Liver (tissue), 9 donors: Measurements from ENCODE around the gene HOOK2. TPM values are rescaled to one million over a fixed set of nuclear protein-coding genes. Genes with fewer than 3 reads are reported as not detected.

Experiments used
- DNase-seq: peaks from one replicate; pipeline ENCODE4 v3.0.0-alpha.2; 2017; ENCODE audit warnings: low spot score
- H3K27ac ChIP-seq, 2 donors: one replicate each; pipeline ENCODE4 v1.7.0; 2013; ENCODE audit warnings: inconsistent platforms in 2 of 2, low read length in 2 of 2, control low read depth in 1 of 2, low read depth in 1 of 2, mild to moderate bottlenecking in 1 of 2
- H3K27me3 ChIP-seq, 4 donors: one replicate each; pipeline versions ENCODE4 v1.6.1 to v1.7.0; 2013; ENCODE audit warnings: low read length in 3 of 4, inconsistent platforms in 1 of 4, mild to moderate bottlenecking in 1 of 4, moderate library complexity in 1 of 4; ENCODE audit not compliant: control insufficient read depth in 4 of 4, insufficient read depth in 4 of 4
- H3K36me3 ChIP-seq, 4 donors: one replicate each; pipeline versions ENCODE4 v1.6.1 to v1.7.0; 2013; ENCODE audit warnings: low read length in 3 of 4, mild to moderate bottlenecking in 3 of 4, low read depth in 1 of 4, moderate library complexity in 1 of 4; ENCODE audit not compliant: control insufficient read depth in 4 of 4, insufficient read depth in 3 of 4
- H3K4me1 ChIP-seq, 4 donors: one replicate each; pipeline versions ENCODE4 v1.6.1 to v1.7.0; 2013; ENCODE audit warnings: low read length in 3 of 4, mild to moderate bottlenecking in 3 of 4, moderate library complexity in 1 of 4; ENCODE audit not compliant: control insufficient read depth in 4 of 4, insufficient read depth in 4 of 4
- H3K4me3 ChIP-seq, 3 donors: one replicate each; pipeline versions ENCODE4 v1.6.1 to v1.7.0; 2013; ENCODE audit warnings: low read length in 3 of 3, control low read depth in 1 of 3, low read depth in 1 of 3, mild to moderate bottlenecking in 1 of 3
- H3K9ac ChIP-seq, 2 donors: one replicate each; pipeline ENCODE4 v1.7.0; 2013; ENCODE audit warnings: low read length in 2 of 2, mild to moderate bottlenecking in 2 of 2, moderate library complexity in 2 of 2, control low read depth in 1 of 2, low read depth in 1 of 2
- H3K9me3 ChIP-seq, 4 donors: one replicate each; pipeline versions ENCODE4 v1.6.1 to v1.7.0; 2013; ENCODE audit warnings: low read length in 3 of 4; ENCODE audit not compliant: control insufficient read depth in 4 of 4
- ATF3 ChIP-seq: IDR thresholded peaks from 2 replicates; pipeline ENCODE4 v1.6.1; 2016; ENCODE audit warnings: antibody characterized with exemption
- CTCF ChIP-seq: fragments of 150-350 bp; IDR thresholded peaks from 2 replicates; pipeline ENCODE4 v1.5.1; 2017; ENCODE audit warnings: improper control_type of control experiment, low read depth, low read length; ENCODE audit not compliant: missing input control
- EGR1 ChIP-seq, 2 donors: IDR thresholded peaks; 2 replicates each; pipeline ENCODE4 v1.6.1; 2016 to 2018; ENCODE audit warnings: antibody characterized with exemption in 2 of 2, low read depth in 2 of 2
- FOXA1 ChIP-seq: IDR thresholded peaks from 2 replicates; pipeline ENCODE4 v1.6.1; 2016; ENCODE audit warnings: antibody characterized with exemption
- FOXA2 ChIP-seq: IDR thresholded peaks from 2 replicates; pipeline ENCODE4 v1.6.1; 2016; ENCODE audit warnings: antibody characterized with exemption
- GABPA ChIP-seq, 2 donors: IDR thresholded peaks in 1 of 2; conservative IDR thresholded peaks in 1 of 2; 2 replicates each; pipeline ENCODE4 v1.6.1; 2016; ENCODE audit warnings: antibody characterized with exemption in 2 of 2, mild to moderate bottlenecking in 1 of 2, moderate library complexity in 1 of 2
- HNF4A ChIP-seq, 2 donors: conservative IDR thresholded peaks; 2 replicates each; pipeline ENCODE4 v1.6.1; 2016; ENCODE audit warnings: antibody characterized with exemption in 2 of 2, mild to moderate bottlenecking in 2 of 2
- HNF4G ChIP-seq: IDR thresholded peaks from 2 replicates; pipeline ENCODE4 v1.6.1; 2016; ENCODE audit warnings: antibody characterized with exemption
- JUND ChIP-seq, 2 donors: IDR thresholded peaks; 2 replicates each; pipeline ENCODE4 v1.6.1; 2016; ENCODE audit warnings: antibody characterized with exemption in 2 of 2
- MAX ChIP-seq: IDR thresholded peaks from 2 replicates; pipeline ENCODE4 v1.6.1; 2016; ENCODE audit warnings: antibody characterized with exemption
- NR2F2 ChIP-seq: IDR thresholded peaks from 2 replicates; pipeline ENCODE4 v1.6.1; 2016; ENCODE audit warnings: antibody characterized with exemption
- RAD21 ChIP-seq, 2 donors: IDR thresholded peaks; 2 replicates each; pipeline ENCODE4 v1.6.1; 2016; ENCODE audit warnings: antibody characterized with exemption in 2 of 2, mild to moderate bottlenecking in 2 of 2
- RXRA ChIP-seq, 2 donors: IDR thresholded peaks; 2 replicates each; pipeline ENCODE4 v1.6.1; 2017 to 2018; ENCODE audit warnings: antibody characterized with exemption in 2 of 2, mild to moderate bottlenecking in 1 of 2
- SP1 ChIP-seq: IDR thresholded peaks from 2 replicates; pipeline ENCODE4 v1.6.1; 2018; ENCODE audit warnings: antibody characterized with exemption, mild to moderate bottlenecking
- TAF1 ChIP-seq: conservative IDR thresholded peaks from 2 replicates; pipeline ENCODE4 v1.6.1; 2016; ENCODE audit warnings: antibody characterized with exemption, mild to moderate bottlenecking
- YY1 ChIP-seq: IDR thresholded peaks from 2 replicates; pipeline ENCODE4 v1.6.1; 2016; ENCODE audit warnings: antibody characterized with exemption, mild to moderate bottlenecking
- ZBTB33 ChIP-seq: IDR thresholded peaks from 2 replicates; pipeline ENCODE4 v1.6.1; 2016; ENCODE audit warnings: antibody characterized with exemption
- WGBS: extraction: QIAGEN DNeasy Blood & Tissue Kit; methylation state at CpG from one replicate; pipeline ENCODE4 v1.1.7; 2013; 5-methylcytosine and 5-hydroxymethylcytosine counted together
- polyA plus RNA-seq, 2 donors: library from polyadenylated mRNA; stranded (reverse) in 1 of 2; unstranded in 1 of 2; fragments of 200-250 nt in 1 of 2; fragments of >200 nt in 1 of 2; fragmentation: Nextera tagmentation in 1 of 2; extraction: Ambion mirVana in 1 of 2; gene quantifications; one replicate each; pipeline versions ENCODE4 v1.2.1 to v1.2.3, GENCODE V29; 2013 to 2015
- total RNA-seq, 2 donors: library from RNA; depleted of rRNA; stranded (reverse); fragments of >200 nt; gene quantifications; one replicate each; pipeline ENCODE4 v1.2.3, GENCODE V29; 2014
- donor health status: healthy.
- donor health status: healthy.
- donor health status: healthy.
- donor health status: healthy.
- donor health status: healthy.

Gene HOOK2
- total and polyA plus RNA-seq, 4 donors: 11.3 to 36.4 (median 15.0) TPM

DNA sequence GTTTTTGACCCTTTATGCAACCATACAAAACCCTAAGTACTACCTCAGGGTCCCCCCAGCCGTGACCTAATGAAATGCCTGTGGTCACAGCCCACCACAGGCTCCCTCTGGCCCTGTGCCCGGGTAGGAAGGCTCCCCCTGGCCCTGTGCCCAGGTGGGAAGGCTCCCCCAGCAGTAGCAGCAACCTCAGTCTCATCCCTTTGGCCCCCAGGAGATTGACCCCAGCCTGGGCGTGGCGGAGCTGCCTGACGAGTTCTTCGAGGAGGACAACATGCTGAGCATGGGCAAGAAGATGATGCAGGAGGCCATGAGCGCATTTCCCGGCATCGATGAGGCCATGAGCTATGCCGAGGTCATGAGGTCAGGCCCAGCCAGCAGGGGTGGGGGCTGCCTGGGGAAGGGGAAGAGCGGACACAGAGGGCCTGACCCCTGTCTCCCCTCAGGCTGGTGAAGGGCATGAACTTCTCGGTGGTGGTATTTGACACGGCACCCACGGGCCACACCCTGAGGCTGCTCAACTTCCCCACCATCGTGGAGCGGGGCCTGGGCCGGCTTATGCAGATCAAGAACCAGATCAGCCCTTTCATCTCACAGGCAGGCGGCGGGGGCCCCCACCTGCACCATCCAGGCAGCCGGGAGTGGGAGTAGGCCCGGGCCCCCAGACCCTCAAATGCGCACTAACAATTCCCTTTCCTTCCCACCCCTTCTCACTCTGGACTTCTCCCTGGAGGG is 30.0 kb downstream of the HOOK2 start:
- no peak overlapping the region for H3K9ac ChIP-seq
- no peak overlapping the region for H3K27ac ChIP-seq
- H3K9me3 ChIP-seq: no peaks in the 10 kb centered on the region
- no peak for DNase-seq
- TF ChIP-seq JUND (IDR thresholded peaks at IDR 0.05): no peak
- TF ChIP-seq NR2F2: peak; percentile 29
- no peak for TF ChIP-seq FOXA1
- TF ChIP-seq RXRA (IDR thresholded peaks at IDR 0.05): peak; percentile 61 to 69
- 87% methylated on average over 22 of the region's 22 CpGs for WGBS
- H3K27me3 ChIP-seq: no peaks in the 10 kb centered on the region
- no peak overlapping the region for H3K4me3 ChIP-seq
- peaks cover 12 to 31% (median 17%) of the 10 kb centered on the region in 4 donors for H3K36me3 ChIP-seq
- no peaks in the 10 kb centered on the region for H3K4me1 ChIP-seq

- Histone ChIP-seq H3K27me3 (no peaks in the 10 kb centered on the region), H3K36me3 (peaks cover 0 to 12% (median 6%) of the 10 kb centered on the region in 4 donors), H3K4me3 (peak overlapping the region; percentile 64 to 98 (median 93)), H3K4me1 (peaks cover 6 to 31% (median 25%) of the 10 kb centered on the region in 4 donors), H3K9ac (peak overlapping the region; percentile 55 to 91), H3K27ac (no peak overlapping the region), H3K9me3 (no peaks in the 10 kb centered on the region)
- 14% methylated on average over 13 of the region's 13 CpGs for WGBS
- TF ChIP-seq CTCF (no peak), JUND (IDR thresholded peaks at IDR 0.05) (no peak), TAF1 (no peak), GABPA (IDR thresholded peaks at IDR 0.05 in 1 of 2, conservative IDR thresholded peaks at IDR 0.05 in 1 of 2) (no peak), EGR1 (IDR thresholded peaks at IDR 0.05; ENCODE audit: low read depth in 2 of 2) (no peak), MAX (no peak), HNF4G (no peak), ATF3 (no peak), FOXA1 (no peak), RXRA (IDR thresholded peaks at IDR 0.05) (no peak), YY1 (no peak), RAD21 (IDR thresholded peaks at IDR 0.05) (no peak), SP1 (no peak), FOXA2 (no peak), HNF4A (conservative IDR thresholded peaks at IDR 0.05) (no peak), ZBTB33 (no peak), NR2F2 (no peak)
- no peak for DNase-seq
These were observed 37.5 kb downstream of the HOOK2 start for GRCh38 chr19:12737835-12738351.
